ENCODE data around the gene MTRFR. TPM values are rescaled to one million over a fixed set of nuclear protein-coding genes. Genes with fewer than 3 reads are reported as not detected.
"Not testable (repeated sequence)": the region's sequence is repeated elsewhere in the genome, so short reads cannot be mapped to it uniquely, and the experiment has no call there.

The MTRFR gene
- polyA plus RNA-seq, 4 donors = 11.1 to 14.0 (median 12.4) TPM

DNA sequence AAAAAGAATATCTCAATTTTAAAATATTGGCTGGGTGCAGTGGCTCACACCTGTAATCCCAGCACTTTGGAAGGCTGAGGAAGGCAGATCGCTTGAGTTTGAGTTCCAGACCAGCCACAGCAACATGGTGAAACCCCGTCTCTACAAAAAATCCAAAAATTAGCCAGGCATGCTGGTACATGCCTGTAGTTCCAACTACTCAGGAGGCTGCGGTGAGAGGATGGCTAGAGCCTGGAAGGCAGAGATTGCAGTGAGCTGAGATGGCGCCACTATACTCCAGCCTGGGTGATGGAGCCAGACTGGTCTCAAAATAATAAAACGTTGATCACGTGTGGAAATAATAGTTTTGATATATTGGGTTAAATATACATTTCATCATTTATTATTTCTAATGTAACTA, 5.7 kb downstream of the MTRFR start:
- Histone ChIP-seq H3K27ac (ENCODE audit: low read depth in 1 of 3, low read length in 2 of 3) (no peak overlapping the region), H3K36me3 (ENCODE audit: control insufficient read depth in 3 of 3, insufficient read depth in 2 of 3, low read depth in 1 of 3, low read length in 3 of 3) (peaks cover 0 to 46% (median 7%) of the 10 kb centered on the region in 3 donors), H3K9me3 (ENCODE audit: control insufficient read depth in 2 of 2, insufficient read depth in 1 of 2, low read depth in 1 of 2, low read length in 1 of 2) (no peaks in the 10 kb centered on the region), H3K4me1 (ENCODE audit: control insufficient read depth in 3 of 3, insufficient read depth in 2 of 3, low read depth in 1 of 3, low read length in 2 of 3) (peaks cover 1 to 5% (median 4%) of the 10 kb centered on the region in 3 donors), H3K4me3 (ENCODE audit: low read depth in 1 of 3, low read length in 3 of 3) (no peak overlapping the region), H3K27me3 (ENCODE audit: control insufficient read depth in 3 of 3, insufficient read depth in 3 of 3, low read length in 3 of 3) (no peaks in the 10 kb centered on the region)
- 87 to 89% (median 88%) methylated on average over 6 of the region's 6 CpGs for WGBS, 3 donors
- no peak for FAIRE-seq
- DNase-seq = no peak

DNA sequence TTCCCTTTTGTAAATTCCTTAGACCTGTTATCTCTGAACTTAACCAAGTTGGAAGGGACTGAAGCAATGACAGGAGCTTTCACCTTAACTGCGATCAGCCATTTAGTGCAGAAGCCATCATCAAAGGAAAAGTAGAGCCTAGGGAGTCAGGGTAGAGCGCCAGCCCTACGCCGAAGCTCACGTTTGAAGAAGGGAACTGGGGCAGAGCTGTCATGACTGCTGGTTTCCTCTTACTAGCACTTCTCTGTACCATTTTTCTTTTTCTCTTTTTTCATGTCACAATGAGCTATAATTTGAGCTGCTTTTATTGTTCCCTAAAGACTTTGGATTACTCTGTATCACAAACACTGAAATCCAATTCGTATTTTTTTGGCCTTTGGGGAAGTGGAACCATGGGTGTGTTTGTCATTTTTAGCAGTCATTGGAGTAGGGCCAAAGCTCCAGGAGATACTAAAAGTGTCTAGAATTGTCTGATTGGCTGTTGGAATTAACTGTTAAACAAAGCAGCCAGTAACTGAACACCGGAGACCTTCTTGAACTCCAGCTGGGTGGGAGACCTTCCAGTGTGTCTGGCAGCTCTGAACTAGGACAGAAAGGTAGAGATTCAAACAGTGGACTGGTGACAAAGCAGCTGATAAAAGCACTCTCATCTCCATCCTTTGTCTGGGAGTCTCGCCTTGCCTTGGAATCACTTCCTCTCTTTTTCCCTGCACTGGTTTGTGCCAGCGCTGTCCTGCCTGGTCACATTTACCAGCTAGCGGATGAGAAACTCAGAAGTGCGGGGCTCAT, 9.1 kb downstream of the MTRFR start:
- DNase-seq (no peak), FAIRE-seq (no peak)
- H3K9me3 ChIP-seq (ENCODE audit: control insufficient read depth in 2 of 2, insufficient read depth in 1 of 2, low read depth in 1 of 2, low read length in 1 of 2) = no peaks in the 10 kb centered on the region
- H3K4me1 ChIP-seq (ENCODE audit: control insufficient read depth in 3 of 3, insufficient read depth in 2 of 3, low read depth in 1 of 3, low read length in 2 of 3) = no peaks in the 10 kb centered on the region
- H3K4me3 ChIP-seq (ENCODE audit: low read depth in 1 of 3, low read length in 3 of 3) = no peak overlapping the region
- H3K27ac ChIP-seq (ENCODE audit: low read depth in 1 of 3, low read length in 2 of 3) = no peak overlapping the region
- no peaks in the 10 kb centered on the region for H3K27me3 ChIP-seq (ENCODE audit: control insufficient read depth in 3 of 3, insufficient read depth in 3 of 3, low read length in 3 of 3)
- peaks cover 0 to 28% (median 7%) of the 10 kb centered on the region in 3 donors for H3K36me3 ChIP-seq (ENCODE audit: control insufficient read depth in 3 of 3, insufficient read depth in 2 of 3, low read depth in 1 of 3, low read length in 3 of 3)
- 61 to 68% (median 64%) methylated on average over 11 of the region's 11 CpGs for WGBS, 3 donors

GRCh38 chr12:123243671-123244262, 10.5 kb downstream of the MTRFR start:
- Histone ChIP-seq H3K4me3 (ENCODE audit: low read depth in 1 of 3, low read length in 3 of 3) (no peak overlapping the region), H3K36me3 (ENCODE audit: control insufficient read depth in 3 of 3, insufficient read depth in 2 of 3, low read depth in 1 of 3, low read length in 3 of 3) (peaks cover 0 to 32% (median 7%) of the 10 kb centered on the region in 3 donors), H3K27me3 (ENCODE audit: control insufficient read depth in 3 of 3, insufficient read depth in 3 of 3, low read length in 3 of 3) (no peaks in the 10 kb centered on the region), H3K27ac (ENCODE audit: low read depth in 1 of 3, low read length in 2 of 3) (no peak overlapping the region), H3K4me1 (ENCODE audit: control insufficient read depth in 3 of 3, insufficient read depth in 2 of 3, low read depth in 1 of 3, low read length in 2 of 3) (no peaks in the 10 kb centered on the region), H3K9me3 (ENCODE audit: control insufficient read depth in 2 of 2, insufficient read depth in 1 of 2, low read depth in 1 of 2, low read length in 1 of 2) (peaks cover 0 to 4% of the 10 kb centered on the region in 2 donors)
- FAIRE-seq (no peak), DNase-seq (no peak)
- WGBS, 3 donors = 78 to 86% (median 78%) methylated on average over 7 of the region's 7 CpGs

DNA sequence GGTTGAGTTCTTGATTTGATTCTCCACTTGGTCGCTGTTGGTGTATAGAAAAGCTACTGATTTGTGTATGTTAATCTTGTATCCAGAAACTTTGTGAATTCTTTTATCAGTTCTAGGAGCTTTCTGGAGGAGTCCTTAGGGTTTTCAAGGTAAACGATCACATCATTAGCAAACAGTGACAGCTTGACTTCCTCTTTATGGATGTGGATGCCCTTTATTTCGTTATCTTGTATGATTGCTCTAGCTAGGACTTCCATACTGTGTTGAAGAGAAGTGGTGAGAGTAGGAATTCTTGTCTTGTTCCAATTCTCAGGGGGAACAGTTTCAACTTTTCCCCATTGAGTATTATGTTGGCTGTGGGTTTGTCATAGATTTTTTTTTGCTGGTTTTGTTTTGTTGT, 12.4 kb downstream of the MTRFR start:
- no peak for DNase-seq
- H3K27ac ChIP-seq (ENCODE audit: low read depth in 1 of 3, low read length in 2 of 3) = no peak overlapping the region
- 77 to 85% (median 84%) methylated on average over 3 of the region's 3 CpGs for WGBS, 3 donors
- peaks cover 0 to 7% of the 10 kb centered on the region in 2 donors for H3K9me3 ChIP-seq (ENCODE audit: control insufficient read depth in 2 of 2, insufficient read depth in 1 of 2, low read depth in 1 of 2, low read length in 1 of 2)
- H3K27me3 ChIP-seq (ENCODE audit: control insufficient read depth in 3 of 3, insufficient read depth in 3 of 3, low read length in 3 of 3) = no peaks in the 10 kb centered on the region
- peaks cover 0 to 5% (median 0%) of the 10 kb centered on the region in 3 donors for H3K4me1 ChIP-seq (ENCODE audit: control insufficient read depth in 3 of 3, insufficient read depth in 2 of 3, low read depth in 1 of 3, low read length in 2 of 3)
- peaks cover 0 to 28% (median 4%) of the 10 kb centered on the region in 3 donors for H3K36me3 ChIP-seq (ENCODE audit: control insufficient read depth in 3 of 3, insufficient read depth in 2 of 3, low read depth in 1 of 3, low read length in 3 of 3)
- no peak overlapping the region for H3K4me3 ChIP-seq (ENCODE audit: low read depth in 1 of 3, low read length in 3 of 3)
- FAIRE-seq = no peak

DNA sequence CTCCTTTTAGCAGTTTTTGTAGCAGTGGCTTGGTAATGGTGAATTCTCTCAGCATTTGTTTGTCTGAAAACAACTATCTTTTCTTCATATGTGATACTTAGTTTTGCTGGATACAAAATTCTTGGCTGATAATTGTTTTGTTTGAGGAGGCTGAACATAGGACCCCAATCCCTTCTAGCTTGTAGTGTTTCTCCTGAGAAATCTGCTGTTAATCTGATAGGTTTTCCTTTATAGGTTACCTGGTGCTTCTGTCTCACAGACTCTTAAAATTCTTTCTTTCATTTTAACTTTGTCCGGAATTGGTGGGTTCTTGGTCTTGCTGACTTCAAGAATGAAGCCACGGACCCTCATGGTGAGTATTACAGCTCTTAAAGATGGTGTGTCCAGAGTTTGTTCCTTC, 14.9 kb downstream of the MTRFR start:
- not testable (repeated sequence) for FAIRE-seq, DNase-seq
- H3K4me1 ChIP-seq (ENCODE audit: control insufficient read depth in 3 of 3, insufficient read depth in 2 of 3, low read depth in 1 of 3, low read length in 2 of 3) = peaks cover 0 to 14% (median 2%) of the 10 kb centered on the region in 3 donors

GRCh38 chr12:123248996-123249741, 15.9 kb downstream of the MTRFR start:
- DNase-seq; H3K4me3 ChIP-seq (ENCODE audit: low read depth in 1 of 3, low read length in 3 of 3); H3K27me3 ChIP-seq (ENCODE audit: control insufficient read depth in 3 of 3, insufficient read depth in 3 of 3, low read length in 3 of 3); H3K27ac ChIP-seq (ENCODE audit: low read depth in 1 of 3, low read length in 2 of 3); H3K9me3 ChIP-seq (ENCODE audit: control insufficient read depth in 2 of 2, insufficient read depth in 1 of 2, low read depth in 1 of 2, low read length in 1 of 2); FAIRE-seq: not testable (repeated sequence)
- peaks cover 0 to 25% (median 2%) of the 10 kb centered on the region in 3 donors for H3K36me3 ChIP-seq (ENCODE audit: control insufficient read depth in 3 of 3, insufficient read depth in 2 of 3, low read depth in 1 of 3, low read length in 3 of 3)
- 95 to 99% (median 98%) methylated on average over 21 to 26 of the region's 26 CpGs for WGBS, 3 donors
- peaks cover 0 to 14% (median 2%) of the 10 kb centered on the region in 3 donors for H3K4me1 ChIP-seq (ENCODE audit: control insufficient read depth in 3 of 3, insufficient read depth in 2 of 3, low read depth in 1 of 3, low read length in 2 of 3)

More for the DNA sequence above, 14.9 kb downstream of the MTRFR start:
- H3K27ac ChIP-seq (ENCODE audit: low read depth in 1 of 3, low read length in 2 of 3); H3K27me3 ChIP-seq (ENCODE audit: control insufficient read depth in 3 of 3, insufficient read depth in 3 of 3, low read length in 3 of 3); H3K4me3 ChIP-seq (ENCODE audit: low read depth in 1 of 3, low read length in 3 of 3); H3K9me3 ChIP-seq (ENCODE audit: control insufficient read depth in 2 of 2, insufficient read depth in 1 of 2, low read depth in 1 of 2, low read length in 1 of 2): not testable (repeated sequence)
- WGBS, 3 donors = 98% methylated on average over 2 of the region's 2 CpGs
- peaks cover 0 to 20% (median 0%) of the 10 kb centered on the region in 3 donors for H3K36me3 ChIP-seq (ENCODE audit: control insufficient read depth in 3 of 3, insufficient read depth in 2 of 3, low read depth in 1 of 3, low read length in 3 of 3)

GRCh38 chr12:123250471-123251383, 17.5 kb downstream of the MTRFR start:
- Histone ChIP-seq H3K27ac (ENCODE audit: low read depth in 1 of 3, low read length in 2 of 3) (peak overlapping the region; percentile 87 to 96 (median 92)), H3K36me3 (ENCODE audit: control insufficient read depth in 3 of 3, insufficient read depth in 2 of 3, low read depth in 1 of 3, low read length in 3 of 3) (peaks cover 0 to 38% (median 4%) of the 10 kb centered on the region in 3 donors), H3K4me1 (ENCODE audit: control insufficient read depth in 3 of 3, insufficient read depth in 2 of 3, low read depth in 1 of 3, low read length in 2 of 3) (peaks cover 0 to 14% (median 2%) of the 10 kb centered on the region in 3 donors), H3K27me3 (ENCODE audit: control insufficient read depth in 3 of 3, insufficient read depth in 3 of 3, low read length in 3 of 3) (no peaks in the 10 kb centered on the region), H3K9me3 (ENCODE audit: control insufficient read depth in 2 of 2, insufficient read depth in 1 of 2, low read depth in 1 of 2, low read length in 1 of 2) (peaks cover 0 to 7% of the 10 kb centered on the region in 2 donors), H3K4me3 (ENCODE audit: low read depth in 1 of 3, low read length in 3 of 3) (no peak overlapping the region)
- DNase-seq = peak; percentile 96 to 98
- WGBS, 3 donors = 26 to 63% (median 37%) methylated on average over 13 of the region's 13 CpGs
- FAIRE-seq = no peak
